GM19043 (cell line): ENCODE data around the gene BDNF.
"Not testable (repeated sequence)": the region's sequence is repeated elsewhere in the genome, so short reads cannot be mapped to it uniquely, and the experiment has no call there.

Experiments
- ATAC-seq: cut with Tn5 transposase; IDR thresholded peaks from one replicate; pipeline ENCODE4 v1.9.1; 2021; ENCODE audit warnings: low read depth; ENCODE audit not compliant: unreplicated experiment

The BDNF gene

GRCh38 chr11:27700351-27701301 lies at the start of gene BDNF:
Gene BDNF (minus strand): TSS chr11:27700455. CDS start chr11:27658564, 41,891 bp downstream.
- ATAC-seq, result no peak

- ATAC-seq, result no peak
Measured at GRCh38 chr11:27740362-27741013, 40.2 kb upstream of the BDNF start.

GRCh38 chr11:27735281-27735680 lies 35.0 kb upstream of the BDNF start:
- no peak for ATAC-seq

GRCh38 chr11:27731803-27732202 lies 31.5 kb upstream of the BDNF start:
- ATAC-seq, result not testable (repeated sequence)

DNA sequence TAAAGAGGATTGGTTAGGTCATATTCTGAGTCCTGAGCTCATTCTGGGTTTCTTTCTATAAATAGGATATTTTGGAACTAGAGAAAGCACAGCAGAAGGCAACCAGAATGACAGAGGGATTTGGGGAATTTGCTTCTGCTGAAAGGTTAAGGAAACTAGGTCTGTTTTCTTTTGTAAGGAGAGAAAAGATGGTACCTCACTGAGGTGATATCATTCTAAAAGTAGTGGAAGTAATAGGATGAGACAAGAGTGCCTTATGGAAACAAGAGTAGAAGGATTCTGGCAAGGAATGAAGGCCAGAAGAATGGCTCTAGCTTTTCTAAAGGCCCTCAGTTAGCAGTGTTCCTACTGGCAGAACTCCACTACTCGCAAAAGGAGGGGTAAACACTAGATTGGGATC lies 26.7 kb upstream of the BDNF start:
- no peak for ATAC-seq

- no peak for ATAC-seq
Measured at GRCh38 chr11:27723687-27724086, 23.4 kb upstream of the BDNF start.

GRCh38 chr11:27722953-27723344 lies 22.7 kb upstream of the BDNF start:
- no peak for ATAC-seq

GRCh38 chr11:27722117-27722952 lies 22.1 kb upstream of the BDNF start:
- peak; percentile 49 for ATAC-seq

- no peak for ATAC-seq
Measured at GRCh38 chr11:27721264-27722116, 21.2 kb upstream of the BDNF start.

DNA sequence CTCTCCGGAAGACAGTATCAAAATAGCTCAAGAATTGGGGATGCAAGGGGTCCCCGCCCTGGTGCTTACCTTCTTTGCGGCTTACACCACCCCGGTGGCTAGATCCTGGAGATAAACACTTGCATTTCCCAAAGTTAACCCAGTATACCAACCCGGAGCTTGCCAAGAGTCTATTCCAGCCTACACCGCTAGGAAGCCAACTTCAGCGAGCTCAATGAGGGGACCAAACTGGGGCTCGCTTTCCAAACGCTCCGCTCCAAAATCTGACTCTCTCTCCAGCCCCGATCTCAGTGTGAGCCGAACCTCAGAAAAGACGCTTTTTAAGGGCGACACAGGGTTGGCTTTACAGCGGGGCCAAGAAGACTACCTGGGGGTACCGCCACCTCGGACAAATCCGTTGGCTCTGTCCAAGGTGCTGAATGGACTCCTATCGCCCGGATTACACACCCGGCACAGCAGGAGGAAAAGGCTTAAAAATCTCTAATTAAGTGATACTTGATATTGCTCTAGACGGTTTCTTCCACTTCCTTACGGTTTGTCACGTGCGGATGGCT lies 20.1 kb upstream of the BDNF start:
- ATAC-seq, result no peak

DNA sequence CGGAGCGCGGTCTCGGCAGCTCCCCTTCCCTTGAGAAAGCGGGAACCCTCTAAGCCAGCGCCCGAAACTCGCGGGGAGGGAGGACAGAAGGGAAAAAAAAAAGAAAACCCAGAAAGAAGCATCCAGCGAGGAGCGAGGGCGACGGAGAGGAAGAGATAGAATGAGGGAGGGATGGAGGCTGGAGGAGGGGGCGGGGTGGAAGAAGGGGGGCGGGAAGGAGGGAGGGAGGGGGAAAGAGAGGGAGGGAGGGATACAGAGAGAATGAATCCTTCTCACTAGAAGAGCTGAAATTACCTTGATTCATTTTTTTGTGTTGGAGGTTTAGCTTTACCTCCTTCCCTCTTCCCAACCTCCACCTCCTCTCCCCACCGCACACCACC lies 19.3 kb upstream of the BDNF start:
- ATAC-seq, result no peak

DNA sequence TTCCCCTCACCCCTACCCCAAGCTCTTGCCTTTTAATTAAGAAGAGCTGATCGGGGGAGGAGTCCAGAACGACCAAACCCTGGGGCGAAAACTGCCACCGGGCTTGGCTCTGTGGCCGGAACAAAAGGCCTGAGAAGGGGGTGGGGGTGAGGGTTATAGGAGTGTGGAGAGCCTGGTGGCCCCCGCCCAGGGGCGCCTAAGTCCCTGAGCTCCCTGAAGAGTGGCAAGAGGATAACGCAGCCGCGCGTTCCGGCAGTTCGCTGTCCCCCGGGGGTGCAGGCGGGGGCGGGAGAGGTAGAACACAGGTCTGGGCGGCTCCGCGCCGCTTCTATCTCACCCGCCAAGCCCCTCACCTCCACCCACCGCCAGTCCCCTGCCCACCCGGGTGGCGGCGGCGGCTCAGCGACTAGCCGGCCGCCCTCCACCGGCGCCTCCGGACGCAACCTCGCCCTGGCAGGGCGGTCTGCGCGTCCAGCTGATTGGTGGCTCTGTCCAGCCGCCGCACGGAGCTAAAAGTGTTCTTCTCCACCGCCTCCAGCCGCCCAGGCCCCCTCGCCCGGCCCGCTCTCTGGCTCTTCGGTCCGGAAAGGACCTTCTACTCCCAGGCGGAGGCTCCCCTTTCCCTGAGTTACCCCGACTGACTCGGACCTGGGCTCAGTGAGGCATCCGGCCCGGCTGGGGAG lies 18.7 kb upstream of the BDNF start:
- ATAC-seq, result no peak

- ATAC-seq, result no peak
Measured at GRCh38 chr11:27718346-27718862, 18.1 kb upstream of the BDNF start.

GRCh38 chr11:27717801-27718229 lies 17.6 kb upstream of the BDNF start:
- no peak for ATAC-seq

- ATAC-seq, result no peak
Measured at GRCh38 chr11:27717377-27717776, 17.1 kb upstream of the BDNF start.

DNA sequence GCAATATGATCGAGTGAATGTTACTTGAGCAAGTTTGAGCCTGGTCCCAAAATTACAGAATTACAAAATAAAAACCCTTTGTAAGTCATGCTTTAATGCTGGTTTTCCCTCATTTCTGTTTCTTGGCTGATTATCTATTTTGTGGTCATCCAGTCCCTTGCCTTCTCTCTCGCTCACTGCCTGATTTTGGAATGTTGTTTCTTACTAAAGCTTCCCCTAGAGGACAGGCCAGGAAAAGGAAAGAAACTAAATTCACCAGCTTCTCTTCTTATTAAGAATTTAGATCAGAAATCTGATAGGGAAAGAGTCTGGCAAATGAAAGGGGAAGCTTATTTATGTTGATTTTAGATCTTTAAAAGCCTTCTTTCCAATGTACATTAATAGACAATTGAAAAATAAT lies 16.6 kb upstream of the BDNF start:
- ATAC-seq, result no peak

DNA sequence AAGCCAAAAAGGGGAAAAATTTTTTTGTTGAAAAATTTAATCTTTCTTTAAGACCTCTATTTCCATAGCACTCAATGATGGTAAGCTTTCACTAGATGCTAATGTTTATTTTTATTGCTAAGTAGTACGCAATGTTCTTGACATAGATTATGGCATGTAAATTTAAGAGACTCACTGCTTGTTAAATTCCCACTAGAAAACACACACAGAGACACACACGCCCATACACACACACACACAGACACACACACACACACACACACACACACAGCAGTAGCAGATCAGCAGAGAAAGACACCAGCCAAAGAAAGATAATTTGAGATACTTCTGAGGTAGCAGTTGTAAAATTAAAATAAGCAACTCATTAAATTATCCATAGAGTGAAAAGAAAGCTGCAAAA lies 16.0 kb upstream of the BDNF start:
- no peak for ATAC-seq

GRCh38 chr11:27711725-27712124 lies 11.5 kb upstream of the BDNF start:
- no peak for ATAC-seq

DNA sequence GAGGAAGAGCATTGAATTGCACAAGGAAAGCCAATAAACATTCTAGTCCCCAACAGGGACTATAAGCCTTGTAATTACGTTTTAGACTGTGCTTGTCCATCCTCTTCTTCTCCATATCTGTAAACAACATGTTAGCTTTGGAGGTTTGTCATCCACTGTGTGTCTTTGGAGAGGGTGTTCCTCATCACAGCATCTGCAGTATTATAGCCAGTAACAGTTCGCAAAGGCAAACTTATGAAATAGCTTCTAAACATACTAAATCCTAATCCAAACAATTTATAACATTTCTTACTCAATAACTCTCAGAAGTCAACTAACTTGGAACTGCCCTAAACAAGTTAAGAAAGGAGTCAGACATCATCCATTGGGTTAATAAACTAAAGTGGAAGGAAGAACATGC lies 10.3 kb upstream of the BDNF start:
- ATAC-seq, result no peak
